Measurements from ENCODE around the gene ST6GALNAC3. TPM values are rescaled to one million over a fixed set of nuclear protein-coding genes. Genes with fewer than 3 reads are reported as not detected.
A peak's percentile ranks its signal among the peaks of the same experiment; 100 is the strongest.

Gene ST6GALNAC3
- total and polyA plus RNA-seq, 2 donors from 2014 or later, result 8.8 to 15.8 TPM

GRCh38 chr1:76330991-76331603 is 256.6 kb downstream of the ST6GALNAC3 start:
- H3K27me3 ChIP-seq (ENCODE audit: control insufficient read depth, insufficient read depth, low read length), result no peaks in the 10 kb centered on the region
- no peak overlapping the region for H3K9ac ChIP-seq (ENCODE audit: low read length in 3 of 3)
- peaks cover 0 to 3% (median 0%) of the 10 kb centered on the region in 3 donors for H3K4me1 ChIP-seq (ENCODE audit: control insufficient read depth in 2 of 3, insufficient read depth in 2 of 3, low read depth in 1 of 3, low read length in 3 of 3)
- DNase-seq (peak in 4 of 5 donors; percentile 24 to 81 (median 47)), FAIRE-seq (peak; percentile 86)
- no peak overlapping the region for H3K27ac ChIP-seq (ENCODE audit: low read depth in 2 of 2, low read length in 2 of 2)
- no peak overlapping the region for H3K4me3 ChIP-seq (ENCODE audit: low read length in 3 of 3)
- TF ChIP-seq CTCF (IDR thresholded peaks at IDR 0.05; ENCODE audit: borderline replicate concordance, extremely low read depth, insufficient read depth), result peak; percentile 91
- H3K36me3 ChIP-seq (ENCODE audit: control insufficient read depth in 2 of 3, insufficient read depth in 3 of 3, low read length in 3 of 3), result no peaks in the 10 kb centered on the region
- intact Hi-C loops (cut with DNase I), result no loop called here
- no peaks in the 10 kb centered on the region for H3K9me3 ChIP-seq (ENCODE audit: control insufficient read depth in 2 of 3, insufficient read depth in 1 of 3, low read length in 3 of 3)

- no peak for TF ChIP-seq CTCF (IDR thresholded peaks at IDR 0.05; ENCODE audit: borderline replicate concordance, extremely low read depth, insufficient read depth)
- H3K27ac ChIP-seq (ENCODE audit: low read depth in 2 of 2, low read length in 2 of 2), result no peak overlapping the region
- no peaks in the 10 kb centered on the region for H3K36me3 ChIP-seq (ENCODE audit: control insufficient read depth in 2 of 3, insufficient read depth in 3 of 3, low read length in 3 of 3)
- intact Hi-C loops (cut with DNase I), result no loop called here
- no peak overlapping the region for H3K4me3 ChIP-seq (ENCODE audit: low read length in 3 of 3)
- peaks cover 0 to 9% (median under 1%) of the 10 kb centered on the region in 3 donors for H3K4me1 ChIP-seq (ENCODE audit: control insufficient read depth in 2 of 3, insufficient read depth in 2 of 3, low read depth in 1 of 3, low read length in 3 of 3)
- H3K9me3 ChIP-seq (ENCODE audit: control insufficient read depth in 2 of 3, insufficient read depth in 1 of 3, low read length in 3 of 3), result no peaks in the 10 kb centered on the region
- H3K27me3 ChIP-seq (ENCODE audit: control insufficient read depth, insufficient read depth, low read length), result no peaks in the 10 kb centered on the region
- FAIRE-seq, result no peak
- no peak for DNase-seq
- no peak overlapping the region for H3K9ac ChIP-seq (ENCODE audit: low read length in 3 of 3)
These were observed 261.3 kb downstream of the ST6GALNAC3 start for GRCh38 chr1:76335882-76336281.

- FAIRE-seq (no peak), DNase-seq (peak in 4 of 5 donors; percentile 22 to 93 (median 50))
- TF ChIP-seq CTCF (IDR thresholded peaks at IDR 0.05; ENCODE audit: borderline replicate concordance, extremely low read depth, insufficient read depth), result no peak
- Histone ChIP-seq H3K27me3 (ENCODE audit: control insufficient read depth, insufficient read depth, low read length) (no peaks in the 10 kb centered on the region), H3K9ac (ENCODE audit: low read length in 3 of 3) (no peak overlapping the region), H3K27ac (ENCODE audit: low read depth in 2 of 2, low read length in 2 of 2) (no peak overlapping the region), H3K4me3 (ENCODE audit: low read length in 3 of 3) (no peak overlapping the region), H3K9me3 (ENCODE audit: control insufficient read depth in 2 of 3, insufficient read depth in 1 of 3, low read length in 3 of 3) (no peaks in the 10 kb centered on the region), H3K4me1 (ENCODE audit: control insufficient read depth in 2 of 3, insufficient read depth in 2 of 3, low read depth in 1 of 3, low read length in 3 of 3) (peaks cover 0 to 9% (median 0%) of the 10 kb centered on the region in 3 donors), H3K36me3 (ENCODE audit: control insufficient read depth in 2 of 3, insufficient read depth in 3 of 3, low read length in 3 of 3) (no peaks in the 10 kb centered on the region)
- intact Hi-C loops (cut with DNase I), result no loop called here
These were observed 262.4 kb downstream of the ST6GALNAC3 start for GRCh38 chr1:76336931-76337371.

Measured in kidney (tissue), 14 donors.